GM18511 (cell line): ENCODE measurements around the gene ABCA7.
A peak's percentile ranks its signal among the peaks of the same experiment; 100 is the strongest.

Experiments
- ATAC-seq: cut with Tn5 transposase; IDR thresholded peaks from one replicate; pipeline ENCODE4 v1.9.1; 2021; ENCODE audit warnings: mild to moderate bottlenecking, moderate library complexity; ENCODE audit not compliant: unreplicated experiment

The ABCA7 gene

GRCh38 chr19:1039646-1040475 is at the start of gene ABCA7:
Gene ABCA7, plus strand, starts transcription at chr19:1040107. Its CDS starts 1,255 bp downstream, at chr19:1041362.
- peak; percentile 78 for ATAC-seq

GRCh38 chr19:990119-990571 is 49.8 kb upstream of the ABCA7 start:
- no peak for ATAC-seq

GRCh38 chr19:990746-991145 is 49.2 kb upstream of the ABCA7 start:
- no peak for ATAC-seq

GRCh38 chr19:991174-991931 is 48.6 kb upstream of the ABCA7 start:
- ATAC-seq, result no peak

- ATAC-seq, result no peak
Observed at GRCh38 chr19:991932-992669, 47.8 kb upstream of the ABCA7 start.

- ATAC-seq, result no peak
Observed at GRCh38 chr19:992670-993055, 47.2 kb upstream of the ABCA7 start.

- no peak for ATAC-seq
Observed at GRCh38 chr19:993361-993830, 46.5 kb upstream of the ABCA7 start.

GRCh38 chr19:993831-994393 is 46.0 kb upstream of the ABCA7 start:
- ATAC-seq, result no peak

- ATAC-seq, result no peak
Observed at GRCh38 chr19:994516-994915, 45.4 kb upstream of the ABCA7 start.

- no peak for ATAC-seq
Observed at GRCh38 chr19:995051-995827, 44.7 kb upstream of the ABCA7 start.

GRCh38 chr19:996051-996838 is 43.7 kb upstream of the ABCA7 start:
- no peak for ATAC-seq

- no peak for ATAC-seq
Observed at GRCh38 chr19:998064-998463, 41.8 kb upstream of the ABCA7 start.

- no peak for ATAC-seq
Observed at GRCh38 chr19:999379-999719, 40.6 kb upstream of the ABCA7 start.

- ATAC-seq, result no peak
Observed at GRCh38 chr19:1000095-1000494, 39.8 kb upstream of the ABCA7 start, which contains the start of gene GRIN3B. Gene GRIN3B, plus strand, starts transcription at chr19:1000419. Its CDS starts 19 bp downstream, at chr19:1000438.

- no peak for ATAC-seq
Observed at GRCh38 chr19:1000591-1001537, 39.0 kb upstream of the ABCA7 start.

- no peak for ATAC-seq
Observed at GRCh38 chr19:1001538-1002166, 38.3 kb upstream of the ABCA7 start.

GRCh38 chr19:1002600-1002999 is 37.3 kb upstream of the ABCA7 start:
- no peak for ATAC-seq

- ATAC-seq, result no peak
Observed at GRCh38 chr19:1003283-1003682, 36.6 kb upstream of the ABCA7 start.
